GM12891 (cell line): ENCODE results near the gene OBP2B.
"Not testable (repeated sequence)": the region's sequence is repeated elsewhere in the genome, so short reads cannot be mapped to it uniquely, and the experiment has no call there.

Source experiments
- DNase-seq: peaks from one replicate; pipeline ENCODE4 v3.0.0; 2011; ENCODE audit warnings: low spot score; ENCODE audit not compliant: insufficient read length
- FAIRE-seq: peaks from 2 replicates; lab custom pipeline; 2011; peaks lifted over from hg19 to GRCh38; lab: Jason Lieb, UNC
- PAX5 ChIP-seq: IDR thresholded peaks from 2 replicates; pipeline ENCODE4 v1.6.1; 2011; ENCODE audit warnings: low read length, moderate library complexity, mild to moderate bottlenecking; ENCODE audit not compliant: insufficient read depth, severe bottlenecking
- POLR2A ChIP-seq: IDR thresholded peaks from 2 replicates; pipeline ENCODE4 v1.6.1; 2011; ENCODE audit warnings: low read depth, low read length, control low read depth
- POLR2AphosphoS5 ChIP-seq: IDR thresholded peaks from 2 replicates; pipeline ENCODE4 v1.6.1; 2011; ENCODE audit warnings: low read depth, low read length, control low read depth
- POU2F2 ChIP-seq: IDR thresholded peaks from 2 replicates; pipeline ENCODE4 v1.6.1; 2011; ENCODE audit warnings: low read depth, mild to moderate bottlenecking, control low read depth, low read length, moderate library complexity
- SPI1 ChIP-seq: IDR thresholded peaks from 2 replicates; pipeline ENCODE4 v1.6.1; 2011; ENCODE audit warnings: low read depth, low read length, control low read depth
- TAF1 ChIP-seq: IDR thresholded peaks from 2 replicates; pipeline ENCODE4 v1.6.1; 2011; ENCODE audit warnings: low read depth, low read length, control low read depth

The OBP2B gene

GRCh38 chr9:133227242-133227860 lies 18.3 kb upstream of the OBP2B start:
- no peak for FAIRE-seq
- DNase-seq, result no peak
- TF ChIP-seq POLR2AphosphoS5 (no peak), POU2F2 (no peak), PAX5 (no peak), TAF1 (no peak), POLR2A (no peak), SPI1 (no peak)

GRCh38 chr9:133226219-133227171 lies 17.4 kb upstream of the OBP2B start:
- FAIRE-seq, result no peak
- no peak for DNase-seq
- TF ChIP-seq SPI1 (no peak), TAF1 (no peak), PAX5 (no peak)

- no peak for TF ChIP-seq PAX5
- no peak for TF ChIP-seq POLR2A
- TF ChIP-seq POU2F2, result no peak
- no peak for TF ChIP-seq TAF1
- no peak for TF ChIP-seq SPI1
- TF ChIP-seq POLR2AphosphoS5, result no peak
- DNase-seq (no peak), FAIRE-seq (no peak)
These were observed 16.3 kb upstream of the OBP2B start for GRCh38 chr9:133225171-133226011.

GRCh38 chr9:133224762-133225161 lies 15.7 kb upstream of the OBP2B start:
- no peak for DNase-seq
- no peak for FAIRE-seq
- TF ChIP-seq PAX5 (no peak), SPI1 (no peak), POU2F2 (no peak), POLR2A (no peak), TAF1 (no peak), POLR2AphosphoS5 (no peak)

DNA sequence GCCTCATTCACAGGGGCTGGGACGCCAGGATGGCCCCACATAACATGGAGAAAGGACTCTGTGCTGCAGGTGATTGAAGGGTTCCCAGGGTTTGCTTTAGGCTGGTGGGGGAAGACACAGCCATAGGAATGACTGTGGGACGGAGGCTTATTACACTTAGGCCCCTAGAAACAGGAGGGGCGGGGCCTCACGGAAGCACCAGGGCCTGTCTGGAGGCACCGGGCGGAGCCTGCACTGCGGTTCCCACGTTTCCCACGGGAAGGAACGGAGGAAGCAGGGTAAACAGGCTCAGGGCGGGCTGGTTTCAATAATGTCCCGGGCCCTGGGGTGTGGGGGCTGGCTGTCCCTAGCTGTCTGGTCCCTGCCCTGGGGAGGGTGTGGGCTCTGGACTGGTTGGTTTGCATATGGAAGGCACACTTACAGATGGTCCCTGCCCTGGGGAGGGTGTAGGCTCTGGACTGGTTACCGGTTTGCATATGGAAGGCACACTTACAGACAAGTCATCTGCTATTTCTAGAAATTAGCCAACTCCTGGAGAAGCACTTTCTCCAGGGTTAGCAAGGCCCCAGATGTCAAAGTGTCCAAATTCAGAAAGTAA lies 14.2 kb upstream of the OBP2B start:
- DNase-seq, FAIRE-seq: not testable (repeated sequence)

GRCh38 chr9:133221994-133222393 lies 12.9 kb upstream of the OBP2B start:
- not testable (repeated sequence) for FAIRE-seq

GRCh38 chr9:133221177-133221809 lies 12.2 kb upstream of the OBP2B start:
- DNase-seq (no peak), FAIRE-seq (no peak)
- no peak for TF ChIP-seq POLR2AphosphoS5
- TF ChIP-seq POLR2A, result no peak
- TF ChIP-seq SPI1, result no peak
- TF ChIP-seq TAF1, result no peak
- TF ChIP-seq PAX5, result no peak
- no peak for TF ChIP-seq POU2F2

More at GRCh38 chr9:133221994-133222393, 12.9 kb upstream of the OBP2B start:
- DNase-seq, result not testable (repeated sequence)

DNA sequence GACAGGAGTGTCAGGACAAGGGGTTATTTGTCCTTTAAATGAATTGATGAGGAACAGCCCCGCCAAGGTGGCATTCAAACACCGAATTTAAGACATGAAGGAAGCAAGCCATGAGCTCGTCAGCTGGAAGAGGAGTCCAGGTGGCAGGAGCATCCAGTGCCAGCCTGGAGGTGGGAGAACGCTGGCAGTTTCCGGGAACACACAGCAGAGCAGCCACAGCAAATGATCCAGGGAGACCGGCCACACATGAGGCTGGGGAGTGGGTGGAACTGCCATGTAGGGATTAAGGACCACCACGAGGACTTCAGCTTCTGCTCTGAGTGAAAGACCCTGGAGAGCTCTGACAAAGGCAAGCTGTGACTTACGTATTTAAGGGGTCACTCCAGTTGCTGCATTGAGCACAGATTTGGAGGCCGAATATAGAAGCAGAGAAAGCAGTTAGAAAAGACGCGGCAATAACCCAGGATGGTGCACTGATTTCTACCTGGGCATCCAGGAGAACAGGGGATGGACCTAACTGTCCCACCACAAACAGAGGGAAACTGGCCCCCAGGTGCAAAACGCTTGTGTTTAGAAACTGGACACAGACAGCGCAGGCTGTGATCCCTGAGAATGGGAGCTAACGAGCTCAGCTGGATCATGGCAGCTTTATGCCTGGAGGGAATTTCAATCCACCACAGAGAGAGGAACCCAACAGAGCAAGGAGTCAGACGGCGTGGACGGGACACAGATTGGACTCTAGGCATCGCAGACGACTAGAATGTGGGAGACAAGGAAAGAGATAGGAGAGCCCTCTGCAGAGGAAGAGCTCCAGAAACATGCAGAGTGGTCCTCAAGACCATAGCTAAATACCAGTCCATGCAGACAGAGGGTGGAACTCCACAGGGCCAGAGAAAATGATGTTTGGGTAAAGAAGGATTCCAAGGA lies 9.3 kb upstream of the OBP2B start:
- not testable (repeated sequence) for FAIRE-seq, DNase-seq

DNA sequence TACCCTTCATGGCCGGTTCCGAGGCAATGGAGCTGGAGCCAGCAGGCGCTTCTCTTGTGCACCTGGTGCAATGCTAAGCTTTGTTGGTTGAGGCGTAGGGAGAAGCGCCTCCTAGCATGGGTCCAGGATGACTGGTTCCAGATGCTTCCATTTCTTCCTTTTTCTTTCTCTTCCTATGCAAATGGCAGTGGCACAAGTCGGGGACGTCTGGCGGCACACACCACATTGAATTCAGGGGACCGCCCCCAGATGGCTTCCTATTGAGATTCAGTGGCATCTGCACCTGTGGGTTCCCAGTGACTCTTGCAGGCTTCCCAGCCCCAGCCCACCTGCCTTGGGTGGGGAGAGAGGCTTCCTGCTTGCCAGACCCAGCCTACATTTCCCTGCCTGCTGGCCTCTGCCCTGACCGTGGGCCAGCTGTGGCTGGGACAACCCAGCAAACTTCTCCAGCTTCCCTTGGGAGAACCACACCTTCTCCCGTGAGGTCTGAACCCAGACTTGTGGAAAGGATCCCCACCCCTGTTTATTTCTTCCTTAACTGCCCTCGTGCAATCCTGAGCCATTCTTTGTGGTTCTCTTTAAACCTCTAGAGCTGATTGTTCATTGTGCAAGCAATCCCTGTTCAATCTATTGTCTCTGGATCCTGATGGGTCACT lies 8.4 kb upstream of the OBP2B start:
- not testable (repeated sequence) for FAIRE-seq, DNase-seq

GRCh38 chr9:133214276-133214675 lies 5.2 kb upstream of the OBP2B start:
- not testable (repeated sequence) for DNase-seq, FAIRE-seq
